GDM1 (cell line): ENCODE measurements around the gene ZNF329.
A peak's percentile ranks its signal among the peaks of the same experiment; 100 is the strongest.

Experiments used
- DNase-seq: peaks from one replicate; lab custom pipeline; 2025; lab: John Stamatoyannopoulos, UW

ZNF329 gene

DNA sequence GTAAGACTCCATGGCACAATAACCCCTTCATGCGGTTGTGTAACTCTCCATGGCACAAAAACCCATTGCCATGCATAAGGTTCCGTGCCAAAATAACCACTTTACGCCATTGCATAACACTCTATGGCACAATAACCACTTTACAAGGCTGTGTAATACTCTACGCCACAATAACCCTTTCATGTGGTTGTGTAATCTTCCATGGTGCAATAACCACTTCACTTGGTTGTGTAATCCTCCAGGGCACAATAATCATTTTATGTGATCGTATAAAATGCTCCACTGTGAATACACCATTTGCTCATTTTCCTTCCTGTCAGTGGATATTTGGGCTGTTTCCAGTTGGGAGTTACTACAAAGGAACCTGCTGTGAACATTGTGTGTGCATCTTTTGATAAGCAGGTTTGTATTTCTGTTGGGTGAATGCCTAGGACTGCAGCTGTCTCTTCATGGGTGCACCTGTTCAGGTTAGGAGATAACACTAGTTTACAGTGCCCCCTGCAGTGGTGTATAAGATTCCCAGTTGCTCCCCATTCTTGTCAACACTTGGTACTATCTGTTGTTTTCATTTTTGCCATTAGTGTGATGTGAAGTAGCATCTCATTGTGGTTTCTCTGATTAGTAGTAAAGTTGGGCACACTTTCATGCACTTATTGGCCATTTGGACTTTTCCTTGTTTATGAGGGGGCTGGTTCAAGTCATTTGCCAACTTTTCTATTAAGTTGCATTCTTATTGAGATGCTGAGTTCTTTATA is 31.4 kb downstream of the ZNF329 start:
- no peak for DNase-seq

GRCh38 chr19:58117841-58118575 is 32.6 kb downstream of the ZNF329 start:
- DNase-seq, result no peak

- DNase-seq, result no peak
Observed at GRCh38 chr19:58108546-58108817, 42.1 kb downstream of the ZNF329 start.

DNA sequence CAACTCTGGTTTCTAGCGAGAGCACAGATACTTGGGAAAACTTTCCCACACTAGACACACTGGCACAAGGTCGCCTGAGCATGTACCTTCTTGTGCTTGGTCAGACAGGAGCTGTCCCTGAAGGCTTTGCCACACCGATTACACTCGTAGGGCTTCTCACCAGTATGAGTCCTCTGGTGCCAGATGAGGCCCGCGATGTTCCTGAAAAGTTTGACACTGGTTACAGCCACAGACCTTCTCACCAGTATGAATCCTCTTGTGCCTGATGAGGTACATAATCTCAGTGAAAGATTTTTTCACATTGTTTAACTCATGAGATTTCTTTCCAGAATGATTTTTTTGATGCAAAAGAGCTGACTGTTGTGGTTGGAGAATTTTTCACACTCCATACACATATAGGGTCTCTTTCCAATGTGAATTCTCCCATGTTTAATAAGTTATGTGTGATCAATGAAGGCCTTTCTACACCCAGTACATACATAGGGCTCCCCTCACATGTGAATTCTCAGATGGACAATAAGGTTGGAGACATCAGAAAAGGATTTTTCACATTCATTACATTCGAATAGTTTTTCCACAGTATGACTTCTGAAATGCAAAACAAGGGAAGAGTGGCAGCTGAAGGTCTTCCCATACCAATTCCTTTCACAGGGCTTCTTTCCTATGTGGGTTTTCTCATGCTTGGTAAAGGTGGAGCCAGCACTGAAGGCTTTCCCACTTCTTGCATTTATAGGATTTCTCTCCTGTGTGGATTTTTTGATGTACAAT is 42.6 kb downstream of the ZNF329 start:
- no peak for DNase-seq

DNA sequence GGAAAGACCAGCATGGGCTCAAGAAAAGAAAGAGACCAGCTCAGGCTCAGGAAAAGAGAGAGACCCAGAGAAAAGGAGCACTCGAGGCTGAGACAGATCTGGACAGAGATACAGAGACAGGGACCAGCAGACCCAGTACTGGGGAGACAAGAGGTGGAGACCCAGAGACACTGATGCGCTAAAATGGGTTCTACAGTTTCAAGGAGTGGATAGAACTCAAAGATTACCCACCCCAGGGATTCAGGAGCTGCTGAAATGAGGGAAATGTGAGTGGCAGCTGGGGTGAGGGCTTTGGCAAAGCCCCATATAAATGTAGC is 51.9 kb downstream of the ZNF329 start:
- no peak for DNase-seq

- DNase-seq, result peak; percentile 86
Observed at GRCh38 chr19:58097781-58098681, 52.6 kb downstream of the ZNF329 start, which contains the start of gene ZSCAN18. Gene ZSCAN18, minus strand, starts transcription at chr19:58098231. Its CDS starts 7,964 bp downstream, at chr19:58090267.

- no peak for DNase-seq
Observed at GRCh38 chr19:58097349-58097748, 53.2 kb downstream of the ZNF329 start.

GRCh38 chr19:58096884-58097283 is 53.7 kb downstream of the ZNF329 start:
- no peak for DNase-seq

GRCh38 chr19:58095328-58095727 is 55.3 kb downstream of the ZNF329 start:
- no peak for DNase-seq

DNA sequence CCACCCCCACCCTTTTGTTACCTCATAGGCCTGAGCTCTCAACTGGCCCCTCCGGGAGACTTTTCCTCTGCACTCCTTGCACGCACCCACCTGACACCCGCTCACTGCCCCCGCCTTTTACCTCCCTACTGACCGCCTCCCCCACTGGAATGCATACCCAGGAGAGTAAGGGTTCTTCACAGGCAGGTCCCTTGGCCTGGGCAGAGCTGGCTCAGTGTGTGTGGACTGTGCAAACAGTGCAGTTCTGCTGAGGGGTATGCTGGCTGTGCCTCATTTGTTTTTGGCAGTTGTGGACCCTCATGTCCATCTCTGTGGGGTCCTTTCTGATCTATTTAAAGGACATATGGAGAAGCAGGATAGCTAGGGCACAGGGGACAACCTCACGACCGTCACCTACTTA is 57.5 kb downstream of the ZNF329 start:
- no peak for DNase-seq

GRCh38 chr19:58091251-58091995 is 59.2 kb downstream of the ZNF329 start:
- DNase-seq, result no peak

DNA sequence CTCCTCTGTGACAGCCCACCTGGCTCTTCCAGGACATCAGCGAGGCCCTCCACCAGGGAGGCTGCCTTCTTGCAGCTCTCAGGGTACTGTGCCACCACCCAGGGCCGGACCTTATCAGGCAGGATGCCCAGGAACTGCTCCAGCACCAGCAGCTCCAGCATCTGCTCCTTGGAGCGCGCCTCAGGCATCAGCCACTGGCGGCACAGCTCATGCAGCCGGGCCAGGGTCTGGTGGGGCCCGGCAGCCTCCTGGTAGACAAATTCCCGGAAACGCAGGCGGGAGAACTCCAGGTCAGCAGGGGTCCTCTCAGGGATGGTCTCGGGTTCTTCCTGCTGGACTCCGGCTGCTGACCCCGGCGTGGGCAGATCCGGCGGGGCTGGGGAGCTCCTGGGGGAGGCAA is 60.7 kb downstream of the ZNF329 start:
- DNase-seq, result no peak

DNA sequence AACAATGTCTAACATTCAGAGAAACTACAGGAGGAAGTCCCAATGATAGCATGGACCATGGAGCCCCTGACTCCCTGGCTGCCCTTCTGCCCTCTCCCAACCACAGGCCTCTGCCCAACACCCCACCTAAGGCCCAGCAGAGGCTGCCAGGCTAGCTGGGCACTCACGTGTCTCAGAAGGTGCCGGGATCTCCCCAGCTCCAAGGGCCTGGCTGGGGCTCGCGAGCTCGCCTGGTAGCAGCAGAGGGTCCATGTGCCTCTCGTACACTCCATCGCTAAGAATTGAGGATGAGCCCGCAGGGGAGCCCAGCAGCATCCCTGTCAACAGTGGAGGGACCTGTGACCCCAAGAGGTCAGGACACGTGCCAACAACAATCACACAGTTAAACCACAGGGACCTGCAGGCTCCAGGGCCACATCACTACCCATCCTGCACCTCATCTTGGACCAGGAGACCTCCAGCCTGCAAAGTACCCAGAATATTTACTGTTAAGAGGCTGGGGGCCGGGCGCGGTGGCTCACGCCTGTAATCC is 62.0 kb downstream of the ZNF329 start:
- no peak for DNase-seq

DNA sequence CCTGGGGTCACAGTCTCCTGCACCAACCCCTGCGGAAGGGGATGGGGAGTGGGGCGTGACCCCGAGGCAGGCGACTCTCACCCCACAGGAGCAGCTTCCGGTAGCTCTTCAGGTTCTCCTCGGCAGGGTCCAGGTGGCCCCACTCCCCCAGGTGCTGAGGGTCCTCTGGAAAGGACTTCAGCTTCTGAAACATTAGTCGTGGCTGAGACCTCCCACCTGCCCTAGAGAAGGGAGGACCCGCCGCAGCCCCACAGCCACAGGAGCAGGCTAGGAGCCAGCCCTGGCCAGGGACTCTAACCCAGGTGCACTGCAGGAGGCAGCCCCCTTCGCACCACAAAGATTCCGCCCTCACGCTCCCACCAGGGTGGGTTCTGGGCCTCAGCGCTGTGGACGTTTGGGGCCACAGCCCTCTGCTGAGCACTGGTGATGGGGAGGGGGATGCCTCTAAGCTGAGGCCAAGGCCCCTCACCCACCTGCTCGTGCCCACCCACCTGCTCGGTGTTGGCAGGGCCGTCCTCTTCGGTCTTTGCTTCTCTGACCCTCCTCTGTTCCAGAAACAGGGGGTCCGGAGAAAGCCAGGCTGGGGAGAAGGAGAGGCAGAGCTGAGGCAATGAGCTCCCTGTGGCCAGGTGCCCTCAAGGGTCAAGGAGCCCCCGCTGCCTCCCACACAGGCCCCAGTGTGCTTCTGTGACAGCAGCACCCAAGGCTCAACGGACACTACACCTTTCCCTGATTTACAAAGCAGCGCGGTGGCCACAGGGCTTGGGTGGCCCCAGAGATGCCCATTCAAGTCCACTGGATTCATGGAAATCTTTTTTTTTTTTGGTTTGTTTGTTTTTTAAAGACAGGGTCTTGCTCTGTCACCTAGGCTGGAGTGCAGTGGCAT is 63.5 kb downstream of the ZNF329 start:
- no peak for DNase-seq

GRCh38 chr19:58085348-58085875 is 65.2 kb downstream of the ZNF329 start:
- no peak for DNase-seq

- DNase-seq, result no peak
Observed at GRCh38 chr19:58084596-58085347, 65.8 kb downstream of the ZNF329 start.

GRCh38 chr19:58083021-58083420 is 67.6 kb downstream of the ZNF329 start:
- no peak for DNase-seq

- no peak for DNase-seq
Observed at GRCh38 chr19:58079792-58080191, 70.8 kb downstream of the ZNF329 start.
